ENCODE data around the gene SPINT2.

DNA sequence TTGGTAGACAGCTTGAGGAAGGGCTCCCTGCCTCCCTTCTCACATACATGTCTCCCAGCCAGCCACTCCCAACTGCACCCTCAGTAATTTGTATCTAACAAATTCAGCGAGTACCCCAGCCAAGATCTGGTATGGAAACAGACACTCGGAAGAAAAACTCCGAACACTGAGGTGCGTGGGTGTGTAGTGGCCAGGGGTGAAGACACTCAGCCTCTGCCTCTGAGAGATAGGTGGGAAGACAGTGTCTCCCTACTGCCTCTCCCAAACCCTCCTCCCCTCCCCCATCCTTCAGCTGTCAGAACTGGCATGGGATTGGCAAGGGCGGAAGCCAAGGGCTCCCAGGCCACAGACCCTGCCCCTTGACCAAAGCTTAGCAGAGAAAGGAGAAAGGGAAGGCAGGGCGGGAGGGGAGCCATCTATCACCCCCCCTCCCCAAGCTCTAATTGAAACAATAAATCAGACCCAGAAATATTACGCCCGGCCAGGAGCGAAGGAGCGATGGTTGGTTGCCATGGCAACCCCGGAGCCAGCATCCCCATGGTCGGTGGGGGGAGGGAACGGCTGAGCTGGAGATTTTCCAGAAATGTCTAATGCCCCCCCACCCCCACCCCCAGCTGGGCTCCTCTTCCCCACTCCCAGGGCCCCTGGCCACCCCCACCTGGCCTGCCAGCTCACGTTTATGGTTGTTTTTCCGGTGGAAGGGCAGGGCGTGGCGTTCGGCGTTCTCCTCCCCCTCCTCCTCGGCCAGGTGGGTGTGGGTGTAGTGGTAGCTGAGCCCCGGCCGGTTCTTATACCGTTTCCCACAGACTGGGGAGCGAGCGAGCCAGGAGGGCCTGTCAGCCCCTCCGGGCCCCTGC lies 47.4 kb upstream of the SPINT2 start:
- TF ChIP-seq SP1 (IDR thresholded peaks at IDR 0.05) = no peak
- no peak for TF ChIP-seq TARDBP (IDR thresholded peaks at IDR 0.05)
- no peak for TF ChIP-seq BHLHE40 (IDR thresholded peaks at IDR 0.05; ENCODE audit: borderline replicate concordance)
- TF ChIP-seq HDGF (IDR thresholded peaks at IDR 0.05; ENCODE audit: borderline replicate concordance) = no peak
- TF ChIP-seq L3MBTL2 (conservative IDR thresholded peaks at IDR 0.05) = no peak
